ENCODE data around the gene ZSCAN25.
"Not testable (repeated sequence)": the region's sequence is repeated elsewhere in the genome, so short reads cannot be mapped to it uniquely, and the experiment has no call there.

Gene ZSCAN25

GRCh38 chr7:99651290-99651689 is 34.5 kb downstream of the ZSCAN25 start:
- DNase-seq, result no peak

DNA sequence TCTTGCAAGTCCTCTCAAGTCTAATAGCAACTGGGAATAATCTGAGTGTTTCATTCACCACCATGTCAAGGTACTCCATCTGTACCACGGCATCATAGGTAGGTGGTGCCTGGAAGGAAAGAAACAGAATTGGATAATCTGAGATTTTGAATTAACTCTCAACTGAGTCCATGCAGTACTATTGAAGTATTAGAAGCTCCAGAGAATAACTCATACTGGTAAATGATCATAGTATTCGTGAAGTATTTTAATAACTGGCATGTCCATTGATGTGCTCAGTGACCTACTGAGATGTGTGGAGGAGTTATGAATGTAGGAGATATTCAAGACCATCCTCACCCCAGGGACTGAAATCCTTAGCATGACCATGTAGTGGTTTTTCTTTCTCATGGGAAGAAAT is 35.9 kb downstream of the ZSCAN25 start:
- no peak for DNase-seq

DNA sequence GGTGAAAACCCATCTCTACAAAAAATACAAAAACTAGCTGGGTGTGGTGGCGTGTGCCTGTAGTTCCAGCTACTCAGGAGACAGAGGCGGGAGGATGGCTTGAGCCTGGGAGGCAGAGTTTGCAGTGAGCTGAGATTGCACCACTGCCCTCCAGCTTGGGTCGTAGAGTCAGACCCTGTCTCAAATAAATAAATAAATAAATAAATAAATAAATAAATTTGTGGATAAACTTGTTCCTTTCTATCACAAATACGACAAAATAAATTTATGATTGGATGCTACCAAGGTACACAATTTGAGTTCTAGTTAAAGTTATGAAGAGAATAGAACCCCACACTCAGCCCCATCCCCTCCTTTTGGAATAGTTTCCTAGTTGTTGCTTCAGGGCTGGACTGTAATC is 36.5 kb downstream of the ZSCAN25 start:
- not testable (repeated sequence) for DNase-seq

DNA sequence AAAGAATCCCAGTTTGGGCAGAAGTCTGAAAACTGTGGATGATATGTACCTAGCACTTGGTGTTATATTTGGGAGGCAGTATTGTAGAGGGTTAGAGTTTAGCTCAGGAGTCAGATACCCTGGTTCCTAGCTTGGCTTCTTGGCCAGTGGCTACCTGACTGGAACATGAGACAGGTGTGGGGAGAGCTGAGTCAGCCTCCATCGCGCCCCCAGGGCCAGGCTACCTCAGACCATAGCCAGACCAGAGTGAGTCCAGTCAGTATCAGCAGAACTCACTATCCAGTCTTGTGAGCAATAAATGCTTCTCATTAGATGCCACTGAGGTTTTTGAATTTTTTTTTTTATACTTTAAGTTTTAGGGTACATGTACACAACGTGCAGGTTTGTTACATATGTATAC is 37.0 kb downstream of the ZSCAN25 start:
- DNase-seq, result no peak

GRCh38 chr7:99654626-99655025 is 37.9 kb downstream of the ZSCAN25 start:
- DNase-seq, result not testable (repeated sequence)

- not testable (repeated sequence) for DNase-seq
Measured at GRCh38 chr7:99657879-99658278, 41.1 kb downstream of the ZSCAN25 start.

DNA sequence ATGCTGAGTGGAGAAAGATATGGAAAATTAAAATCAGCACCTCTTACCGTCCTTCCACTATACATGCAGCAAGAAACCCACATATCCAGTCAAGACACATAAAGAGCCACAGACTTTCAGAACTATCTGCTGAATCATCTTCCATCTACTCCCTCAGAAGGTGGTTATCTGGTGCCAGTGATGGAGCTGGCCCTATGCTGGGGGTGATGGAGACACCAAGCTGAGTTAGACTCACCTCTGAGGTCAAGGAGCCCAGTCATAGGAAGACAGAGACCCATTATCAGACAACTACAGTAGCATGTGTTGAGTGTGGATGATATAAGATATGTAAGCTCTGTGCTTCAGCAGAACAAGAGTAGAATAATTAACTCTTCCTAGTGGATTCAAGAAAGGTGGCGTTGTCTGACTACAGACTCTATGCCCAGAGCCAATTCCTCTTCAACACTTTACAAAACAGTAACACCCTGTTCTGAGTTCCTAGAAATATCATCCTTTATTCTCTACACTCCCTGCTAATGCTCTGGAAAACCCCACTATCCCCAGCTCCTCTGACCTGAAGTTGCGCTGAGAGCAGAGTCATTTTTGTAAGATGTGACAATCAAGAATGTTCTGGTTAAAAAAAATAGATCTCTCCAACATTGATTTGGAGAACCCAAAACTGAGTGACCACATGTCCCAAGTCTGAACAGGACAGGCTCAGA is 48.7 kb downstream of the ZSCAN25 start:
- no peak for DNase-seq

DNA sequence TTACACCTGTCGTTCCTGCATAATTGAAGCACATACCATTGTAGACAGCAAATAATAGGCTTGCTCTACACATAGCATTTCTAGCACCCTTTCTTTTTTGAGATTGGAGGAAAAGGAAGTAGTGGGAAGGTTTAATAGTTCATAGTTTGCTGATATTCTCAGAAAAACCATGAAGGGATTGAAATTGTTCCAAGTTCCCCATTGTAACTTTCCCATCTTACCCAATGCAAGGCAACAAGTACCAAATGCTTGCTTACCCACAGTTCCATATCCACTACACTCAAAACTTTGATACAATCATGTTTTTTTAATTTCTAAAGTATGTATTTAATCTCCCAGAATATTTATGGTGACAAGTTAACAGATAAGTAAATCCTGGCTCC is 49.3 kb downstream of the ZSCAN25 start:
- DNase-seq, result no peak

GRCh38 chr7:99667179-99667578 is 50.4 kb downstream of the ZSCAN25 start:
- no peak for DNase-seq

DNA sequence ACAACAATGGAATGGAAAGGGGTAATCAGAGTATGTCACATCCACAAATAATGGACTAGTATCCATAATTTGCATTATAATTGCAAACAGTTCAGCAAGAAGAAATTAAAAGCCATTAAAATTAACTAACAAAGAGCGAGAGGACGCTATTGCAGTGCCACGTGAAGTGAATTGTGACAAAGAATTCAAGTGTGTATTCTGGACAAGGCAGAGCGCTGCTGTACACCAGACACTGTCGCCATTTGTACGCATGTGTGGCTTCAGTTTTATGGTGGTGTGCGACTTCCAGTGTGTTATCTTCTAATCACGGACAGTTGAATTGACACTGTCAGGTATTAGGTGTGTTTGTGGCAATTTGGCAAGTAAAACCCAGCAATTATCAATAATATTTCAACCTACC is 51.8 kb downstream of the ZSCAN25 start:
- DNase-seq, result no peak

GRCh38 chr7:99669782-99670181 is 53.0 kb downstream of the ZSCAN25 start:
- no peak for DNase-seq

DNA sequence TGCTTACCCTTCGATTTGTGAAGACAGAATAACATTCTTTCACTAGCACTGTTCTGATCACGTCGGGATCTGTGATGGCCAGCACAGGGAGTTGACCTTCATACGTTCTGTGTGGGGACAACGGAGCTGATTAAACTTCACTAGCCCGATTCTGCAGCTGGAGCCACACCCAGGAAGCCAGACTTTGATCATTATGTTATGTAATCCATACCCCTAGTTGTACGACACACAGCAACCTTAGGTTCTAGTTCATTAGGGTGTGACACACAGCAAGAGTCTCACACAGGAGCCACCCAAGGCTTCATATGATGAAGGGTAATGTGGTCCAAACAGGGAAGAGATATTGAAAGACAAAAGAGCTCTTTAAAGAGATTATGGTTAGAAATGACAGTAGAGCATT is 55.8 kb downstream of the ZSCAN25 start:
- no peak for DNase-seq

DNA sequence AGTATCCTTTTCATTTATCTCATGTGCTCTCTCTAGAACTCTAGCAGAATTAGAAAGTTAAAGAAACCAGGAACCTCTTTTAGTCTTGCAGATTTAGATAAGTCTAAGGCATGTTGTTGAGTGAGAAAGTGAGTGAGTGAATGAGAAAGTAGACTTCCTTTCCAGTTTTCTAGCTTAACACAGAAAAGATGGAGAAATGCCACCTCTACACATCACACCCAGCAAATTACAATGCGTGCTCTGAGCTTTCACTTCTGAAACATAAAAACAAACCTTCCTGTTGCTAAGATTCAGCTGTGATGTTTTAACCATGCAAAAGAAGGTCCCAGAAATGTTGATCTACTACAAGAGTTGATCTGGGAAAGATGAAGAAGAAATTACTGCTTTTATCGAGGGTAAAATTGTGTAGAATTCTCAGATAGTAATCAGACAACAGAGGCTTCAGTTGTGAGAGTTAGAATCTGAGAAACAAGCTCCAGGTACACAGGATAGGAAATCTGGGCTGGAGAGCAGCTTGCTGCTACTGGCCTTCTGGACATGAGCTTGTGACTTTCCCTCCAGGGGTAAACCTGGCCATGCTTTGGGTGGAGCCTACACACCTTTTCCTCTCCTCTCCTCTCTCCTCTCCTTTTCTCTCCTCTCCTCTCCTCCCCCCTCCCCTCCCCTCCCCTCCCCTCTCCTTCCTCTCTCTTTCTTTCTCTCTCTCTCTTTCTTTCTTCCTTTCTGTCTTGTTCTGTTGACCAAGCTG is 58.4 kb downstream of the ZSCAN25 start:
- no peak for DNase-seq

- no peak for DNase-seq
Measured at GRCh38 chr7:99677013-99677647, 60.4 kb downstream of the ZSCAN25 start.

DNA sequence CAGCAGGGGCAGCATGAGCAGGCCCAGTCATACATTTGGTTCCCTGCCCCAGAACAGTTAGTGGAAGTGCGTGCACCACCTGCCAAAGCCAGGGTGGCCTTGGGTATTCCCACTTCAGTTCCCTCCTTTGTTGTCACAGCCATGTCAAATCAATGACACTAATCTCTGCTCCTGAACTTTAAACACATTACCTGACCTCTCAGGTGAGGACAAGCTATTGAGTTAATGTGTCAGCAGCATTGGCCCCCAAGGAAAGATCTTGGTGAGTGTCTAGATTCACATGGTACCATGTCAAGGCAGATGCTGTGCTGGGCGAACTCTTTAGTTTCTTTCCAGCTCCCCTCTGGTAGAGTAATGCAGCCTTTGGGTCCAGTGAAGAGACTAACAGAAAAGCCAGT is 60.9 kb downstream of the ZSCAN25 start:
- no peak for DNase-seq

DNA sequence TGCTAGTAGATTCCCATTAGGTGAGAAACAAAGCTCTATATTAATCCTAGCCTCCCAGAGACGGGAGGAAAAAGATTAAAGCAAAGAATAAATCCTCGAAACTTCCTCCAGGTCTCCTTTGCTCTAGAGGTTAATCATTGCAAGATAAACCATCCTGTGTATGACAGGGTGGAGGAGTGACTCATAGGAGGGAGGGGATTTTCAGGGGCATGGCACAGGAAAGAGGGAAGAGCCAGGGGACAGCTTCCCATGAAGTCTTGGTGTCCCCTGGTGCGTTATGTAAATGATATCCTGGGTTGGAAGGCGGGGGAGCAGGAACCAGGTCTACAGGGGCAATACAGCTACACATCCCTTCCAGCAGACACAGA is 62.3 kb downstream of the ZSCAN25 start:
- no peak for DNase-seq

GRCh38 chr7:99679400-99680191 is 62.9 kb downstream of the ZSCAN25 start, which contains the start of gene CYP3A5:
CYP3A5 (minus strand) TSS chr7:99679996; CDS start chr7:99679896, 100 bp downstream.
- no peak for DNase-seq
